Sigmoid colon (tissue), 4 donors: ENCODE data around the gene POLR1A.

ENCODE experiments used
- CTCF ChIP-seq, 4 experiments: fragments of 450-650 bp in 3 of 4; fragments of 200-600 bp in 1 of 4; IDR thresholded peaks; one replicate each; pipeline ENCODE4 v1.5.1; 2016 to 2019; ENCODE audit warnings: antibody characterized with exemption in 4 of 4, mild to moderate bottlenecking in 3 of 4, moderate library complexity in 2 of 4
- POLR2A ChIP-seq, 2 donors: fragments of 450-650 bp; IDR thresholded peaks; one replicate each; pipeline ENCODE4 v1.6.1; 2016; ENCODE audit warnings: antibody characterized with exemption in 2 of 2, mild to moderate bottlenecking in 2 of 2, moderate library complexity in 2 of 2
- POLR2AphosphoS5 ChIP-seq, 4 donors: sonication (generic); formaldehyde crosslinking; IDR thresholded peaks; one replicate each; pipeline ENCODE4 v1.6.1; 2017; ENCODE audit warnings: antibody characterized with exemption in 4 of 4

- TF ChIP-seq CTCF (IDR thresholded peaks at IDR 0.05) = no peak
- TF ChIP-seq POLR2AphosphoS5 (IDR thresholded peaks at IDR 0.05) = no peak
- TF ChIP-seq POLR2A (IDR thresholded peaks at IDR 0.05) = no peak
Observed at GRCh38 chr2:86118130-86118529, 12.4 kb upstream of the POLR1A start.
